Neural cell (in vitro differentiated cells): Measurements from ENCODE around the gene PACS2. TPM values are rescaled to one million over a fixed set of nuclear protein-coding genes. Genes with fewer than 3 reads are reported as not detected.

ENCODE experiments used
- H2AFZ ChIP-seq: fragments of 200-600, 300-800 bp; sonication (generic), shearing (Covaris generic); 2 replicates; pipeline ENCODE4 v1.6.0; 2014; ENCODE audit warnings: low read depth, mild to moderate bottlenecking, antibody characterized with exemption, low read length, moderate library complexity
- H3F3A ChIP-seq: fragments of 200-600 bp; shearing (Covaris generic); 2 replicates; pipeline ENCODE4 v1.6.1; 2016; ENCODE audit warnings: mild to moderate bottlenecking, moderate library complexity, mixed read lengths, antibody characterized with exemption, low read length; ENCODE audit not compliant: insufficient read depth, poor library complexity, severe bottlenecking
- H3K27ac ChIP-seq: fragments of 200-600, 300-800 bp; sonication (generic), shearing (Covaris generic); 2 replicates; pipeline ENCODE4 v1.5.1; 2014; ENCODE audit warnings: mild to moderate bottlenecking, low read length, moderate library complexity
- H3K27me3 ChIP-seq: fragments of 300-800, 200-600 bp; sonication (generic), shearing (Covaris generic); 2 replicates; pipeline ENCODE4 v1.6.0; 2014; ENCODE audit warnings: mild to moderate bottlenecking, low read depth, low read length, moderate library complexity; ENCODE audit not compliant: insufficient read depth
- H3K36me3 ChIP-seq: fragments of 300-800, 200-600 bp; sonication (generic), shearing (Covaris generic); 2 replicates; pipeline ENCODE4 v1.5.1; 2014; ENCODE audit warnings: mild to moderate bottlenecking, antibody characterized with exemption, low read length, moderate library complexity; ENCODE audit not compliant: insufficient read depth
- H3K4me2 ChIP-seq: fragments of 300-800, 200-600 bp; sonication (generic), shearing (Covaris generic); 2 replicates; pipeline ENCODE4 v1.6.0; 2014; ENCODE audit warnings: mild to moderate bottlenecking, low read length
- H3K4me3 ChIP-seq: fragments of 300-800, 200-600 bp; sonication (generic), shearing (Covaris generic); 2 replicates; pipeline ENCODE4 v1.5.1; 2014; ENCODE audit warnings: mild to moderate bottlenecking, low read length, moderate library complexity
- H3K79me2 ChIP-seq: fragments of 200-600 bp; shearing (Covaris generic); replicated peaks from 2 replicates; pipeline ENCODE4 v1.6.0; 2014; ENCODE audit warnings: mild to moderate bottlenecking, low read length, moderate library complexity; ENCODE audit not compliant: insufficient read depth
- H3K9ac ChIP-seq: fragments of 300-800, 200-600 bp; sonication (generic), shearing (Covaris generic); 2 replicates; pipeline ENCODE4 v1.6.1; 2016; ENCODE audit warnings: mild to moderate bottlenecking, low read length, mixed read lengths
- H3K9me2 ChIP-seq: fragments of 200-600 bp; shearing (Covaris generic); 2 replicates; pipeline ENCODE4 v1.6.1; 2016; ENCODE audit warnings: mild to moderate bottlenecking, low read length, mixed read lengths; ENCODE audit not compliant: insufficient read depth
- H3K9me3 ChIP-seq: fragments of 200-600, 300-800 bp; sonication (generic), shearing (Covaris generic); 2 replicates; pipeline ENCODE4 v1.6.1; 2016; ENCODE audit warnings: mild to moderate bottlenecking, mixed run types, low read length, moderate library complexity, mixed read lengths
- H4K20me1 ChIP-seq: fragments of 200-600 bp; shearing (Covaris generic); 2 replicates; pipeline ENCODE4 v1.6.1; 2016; ENCODE audit warnings: mild to moderate bottlenecking, mixed run types; ENCODE audit not compliant: insufficient read depth
- CTCF ChIP-seq: fragments of 450-650 bp; IDR thresholded peaks from 2 replicates; pipeline ENCODE4 v1.5.1; 2014; ENCODE audit warnings: antibody characterized with exemption, mild to moderate bottlenecking, moderate library complexity; ENCODE audit not compliant: poor library complexity, severe bottlenecking
- EP300 ChIP-seq: fragments of 450-650 bp; conservative IDR thresholded peaks from 2 replicates; pipeline ENCODE4 v1.6.1; 2014; ENCODE audit warnings: antibody characterized with exemption, mild to moderate bottlenecking, moderate library complexity; ENCODE audit not compliant: poor library complexity, severe bottlenecking
- EZH2 ChIP-seq: fragments of 200-600, 300-800 bp; shearing (Covaris generic), sonication (generic); IDR thresholded peaks from 2 replicates; pipeline ENCODE4 v1.6.1; 2014; ENCODE audit warnings: antibody characterized with exemption, low read length, borderline replicate concordance, mild to moderate bottlenecking; ENCODE audit not compliant: insufficient read depth, poor library complexity, severe bottlenecking
- MXI1 ChIP-seq: fragments of 450-650 bp; conservative IDR thresholded peaks from 2 replicates; pipeline ENCODE4 v1.6.1; 2014; ENCODE audit warnings: antibody characterized with exemption, mild to moderate bottlenecking; ENCODE audit not compliant: poor library complexity, severe bottlenecking
- POLR2AphosphoS5 ChIP-seq: IDR thresholded peaks from 2 replicates; pipeline ENCODE4 v1.6.1; 2012
- RAD21 ChIP-seq: fragments of 450-650 bp; conservative IDR thresholded peaks from 2 replicates; pipeline ENCODE4 v1.6.1; 2014; ENCODE audit warnings: antibody characterized with exemption, mild to moderate bottlenecking, moderate library complexity
- SMC3 ChIP-seq: fragments of 450-650 bp; conservative IDR thresholded peaks from 2 replicates; pipeline ENCODE4 v1.6.1; 2014; ENCODE audit warnings: antibody characterized with exemption, mild to moderate bottlenecking, moderate library complexity; ENCODE audit not compliant: poor library complexity
- TAF1 ChIP-seq: IDR thresholded peaks from 2 replicates; pipeline ENCODE4 v1.6.1; 2012; ENCODE audit warnings: low read depth
- polyA plus RNA-seq: library from polyadenylated mRNA; depleted of rRNA; stranded (reverse); fragments of >200 nt; gene quantifications from 2 replicates; pipeline ENCODE4 v1.2.3, GENCODE V29; 2014
- TF ChIP-seq, protein P1 (sequence below): IDR thresholded peaks from 2 replicates; pipeline ENCODE4 v1.6.1; 2012; ENCODE audit warnings: borderline replicate concordance

PACS2 gene
- polyA plus RNA-seq, 1 donor from 2014 or later = 77.7 TPM

- H3K79me2 ChIP-seq = peaks cover 3% of the 10 kb centered on the region
- no peak overlapping the region for H3K4me3 ChIP-seq
- no peak overlapping the region for H3K27ac ChIP-seq
- H3K9me3 ChIP-seq = no peaks in the 10 kb centered on the region
- H3K27me3 ChIP-seq = no peaks in the 10 kb centered on the region
- H3K9ac ChIP-seq = no peak overlapping the region
- H3F3A ChIP-seq = no peaks in the 10 kb centered on the region
- H2AFZ ChIP-seq = no peak overlapping the region
- H3K36me3 ChIP-seq = no peaks in the 10 kb centered on the region
- no peaks in the 10 kb centered on the region for H3K9me2 ChIP-seq
- no peak for TF ChIP-seq RAD21
- no peak for TF ChIP-seq EP300
- TF ChIP-seq, protein P1, sequence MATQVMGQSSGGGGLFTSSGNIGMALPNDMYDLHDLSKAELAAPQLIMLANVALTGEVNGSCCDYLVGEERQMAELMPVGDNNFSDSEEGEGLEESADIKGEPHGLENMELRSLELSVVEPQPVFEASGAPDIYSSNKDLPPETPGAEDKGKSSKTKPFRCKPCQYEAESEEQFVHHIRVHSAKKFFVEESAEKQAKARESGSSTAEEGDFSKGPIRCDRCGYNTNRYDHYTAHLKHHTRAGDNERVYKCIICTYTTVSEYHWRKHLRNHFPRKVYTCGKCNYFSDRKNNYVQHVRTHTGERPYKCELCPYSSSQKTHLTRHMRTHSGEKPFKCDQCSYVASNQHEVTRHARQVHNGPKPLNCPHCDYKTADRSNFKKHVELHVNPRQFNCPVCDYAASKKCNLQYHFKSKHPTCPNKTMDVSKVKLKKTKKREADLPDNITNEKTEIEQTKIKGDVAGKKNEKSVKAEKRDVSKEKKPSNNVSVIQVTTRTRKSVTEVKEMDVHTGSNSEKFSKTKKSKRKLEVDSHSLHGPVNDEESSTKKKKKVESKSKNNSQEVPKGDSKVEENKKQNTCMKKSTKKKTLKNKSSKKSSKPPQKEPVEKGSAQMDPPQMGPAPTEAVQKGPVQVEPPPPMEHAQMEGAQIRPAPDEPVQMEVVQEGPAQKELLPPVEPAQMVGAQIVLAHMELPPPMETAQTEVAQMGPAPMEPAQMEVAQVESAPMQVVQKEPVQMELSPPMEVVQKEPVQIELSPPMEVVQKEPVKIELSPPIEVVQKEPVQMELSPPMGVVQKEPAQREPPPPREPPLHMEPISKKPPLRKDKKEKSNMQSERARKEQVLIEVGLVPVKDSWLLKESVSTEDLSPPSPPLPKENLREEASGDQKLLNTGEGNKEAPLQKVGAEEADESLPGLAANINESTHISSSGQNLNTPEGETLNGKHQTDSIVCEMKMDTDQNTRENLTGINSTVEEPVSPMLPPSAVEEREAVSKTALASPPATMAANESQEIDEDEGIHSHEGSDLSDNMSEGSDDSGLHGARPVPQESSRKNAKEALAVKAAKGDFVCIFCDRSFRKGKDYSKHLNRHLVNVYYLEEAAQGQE = no peak
- no peak for TF ChIP-seq SMC3
- TF ChIP-seq EZH2 = no peak
- H3K4me2 ChIP-seq = no peak overlapping the region
- peaks cover 16% of the 10 kb centered on the region for H4K20me1 ChIP-seq
Measured at GRCh38 chr14:105337966-105338741, 23.6 kb downstream of the PACS2 start.

DNA sequence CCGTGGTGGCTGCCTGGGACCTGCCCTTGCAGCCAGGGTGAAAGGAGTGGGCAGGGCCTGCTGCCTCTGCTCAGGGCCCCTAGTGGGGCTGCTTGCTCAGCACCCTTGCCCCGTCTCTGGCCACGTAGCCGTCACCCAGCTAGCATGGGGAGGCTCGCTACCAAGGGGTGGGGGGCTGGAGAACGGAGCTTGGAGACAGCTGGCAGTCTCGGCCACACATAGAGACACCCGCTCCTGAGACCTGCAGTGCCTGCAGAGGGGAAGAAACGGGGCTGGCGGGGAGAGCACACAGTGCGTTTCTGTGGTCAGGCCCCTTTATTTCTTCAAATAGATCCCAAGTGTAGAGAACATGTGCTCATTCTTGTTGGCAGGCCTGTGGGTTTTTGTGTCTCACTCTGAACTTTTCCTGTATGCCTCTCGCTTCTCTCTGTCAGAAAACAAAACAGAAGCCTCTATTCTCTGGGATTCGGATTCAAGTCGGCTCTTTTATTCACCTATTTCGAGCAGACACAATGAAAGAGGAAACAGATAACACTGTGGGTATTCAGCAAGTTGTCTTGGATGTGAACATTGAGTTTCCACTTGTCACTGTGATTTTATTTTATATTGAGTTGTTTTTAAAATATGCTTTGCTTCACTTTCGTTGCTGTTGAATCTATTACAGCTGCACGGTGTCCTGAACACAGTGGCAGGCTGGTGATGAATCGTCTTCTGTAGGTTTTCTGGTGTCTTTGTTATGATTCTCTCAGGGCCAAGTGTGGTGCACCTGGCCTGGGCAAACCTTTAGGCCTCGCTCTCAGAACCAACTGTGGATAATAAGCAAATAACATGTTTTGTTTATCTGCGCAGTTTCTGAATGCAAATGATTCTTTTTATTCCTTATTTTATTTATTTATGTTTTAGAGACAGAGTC lies 26.5 kb downstream of the PACS2 start:
- Histone ChIP-seq H4K20me1 (no peaks in the 10 kb centered on the region), H3K9me3 (no peaks in the 10 kb centered on the region), H3K27ac (no peak overlapping the region), H3K9ac (no peak overlapping the region), H2AFZ (no peak overlapping the region), H3K9me2 (no peaks in the 10 kb centered on the region), H3K36me3 (no peaks in the 10 kb centered on the region), H3F3A (no peaks in the 10 kb centered on the region), H3K4me3 (no peak overlapping the region), H3K27me3 (no peaks in the 10 kb centered on the region), H3K4me2 (no peak overlapping the region), H3K79me2 (peaks cover 22% of the 10 kb centered on the region)
- TF ChIP-seq EZH2 = no peak
- no peak for TF ChIP-seq RAD21
- no peak for TF ChIP-seq MXI1
- no peak for TF ChIP-seq EP300
- TF ChIP-seq, protein P1 = no peak
- TF ChIP-seq SMC3 = no peak
- TF ChIP-seq POLR2AphosphoS5 = no peak
- TF ChIP-seq TAF1 = no peak
- TF ChIP-seq CTCF = no peak
